BJ (cell line): Measurements from ENCODE around the gene TOGARAM2. TPM values are rescaled to one million over a fixed set of nuclear protein-coding genes. Genes with fewer than 3 reads are reported as not detected.
"Not testable (repeated sequence)": the region's sequence is repeated elsewhere in the genome, so short reads cannot be mapped to it uniquely, and the experiment has no call there.

Experiments
- CTCF ChIA-PET: fragments of 350-600 bp; formaldehyde crosslinking; extraction: SDS; loops from one replicate; lab custom pipeline; 2021; ENCODE audit warnings: antibody characterized with exemption, inconsistent platforms; lab: Yijun Ruan, JAX
- POLR2A ChIA-PET: fragments of 300-600 bp; sonication (Branson Sonifier 250); formaldehyde crosslinking; extraction: SDS; loops from one replicate; lab custom pipeline; 2021; ENCODE audit warnings: antibody characterized with exemption; lab: Charles Lee
- DNase-seq: peaks from one replicate; pipeline ENCODE4 v3.0.0-alpha.2; 2011; ENCODE audit warnings: low read depth
- H3K27me3 ChIP-seq: 2 replicates; pipeline ENCODE4 v1.6.0; 2011; ENCODE audit warnings: low read length; ENCODE audit not compliant: control insufficient read depth, insufficient read depth
- H3K36me3 ChIP-seq: 2 replicates; pipeline ENCODE4 v1.5.1; 2011; ENCODE audit warnings: low read length; ENCODE audit not compliant: control insufficient read depth, insufficient read depth
- H3K4me3 ChIP-seq: 2 replicates; pipeline ENCODE4 v1.5.1; 2011; ENCODE audit warnings: low read depth, mild to moderate bottlenecking, control low read depth, low read length
- CTCF ChIP-seq: IDR thresholded peaks from 2 replicates; pipeline ENCODE4 v1.5.1; 2011; ENCODE audit warnings: low read depth, mild to moderate bottlenecking, control low read depth, inconsistent platforms, low read length, moderate library complexity; ENCODE audit not compliant: insufficient read depth
- polyA plus RNA-seq: library from polyadenylated mRNA; depleted of rRNA; stranded (reverse); fragments of >200 nt; gene quantifications from 2 replicates; pipeline ENCODE4 v1.2.3, GENCODE V29; 2011

Gene TOGARAM2
- polyA plus RNA-seq, 1 experiment = 0.09 TPM

DNA sequence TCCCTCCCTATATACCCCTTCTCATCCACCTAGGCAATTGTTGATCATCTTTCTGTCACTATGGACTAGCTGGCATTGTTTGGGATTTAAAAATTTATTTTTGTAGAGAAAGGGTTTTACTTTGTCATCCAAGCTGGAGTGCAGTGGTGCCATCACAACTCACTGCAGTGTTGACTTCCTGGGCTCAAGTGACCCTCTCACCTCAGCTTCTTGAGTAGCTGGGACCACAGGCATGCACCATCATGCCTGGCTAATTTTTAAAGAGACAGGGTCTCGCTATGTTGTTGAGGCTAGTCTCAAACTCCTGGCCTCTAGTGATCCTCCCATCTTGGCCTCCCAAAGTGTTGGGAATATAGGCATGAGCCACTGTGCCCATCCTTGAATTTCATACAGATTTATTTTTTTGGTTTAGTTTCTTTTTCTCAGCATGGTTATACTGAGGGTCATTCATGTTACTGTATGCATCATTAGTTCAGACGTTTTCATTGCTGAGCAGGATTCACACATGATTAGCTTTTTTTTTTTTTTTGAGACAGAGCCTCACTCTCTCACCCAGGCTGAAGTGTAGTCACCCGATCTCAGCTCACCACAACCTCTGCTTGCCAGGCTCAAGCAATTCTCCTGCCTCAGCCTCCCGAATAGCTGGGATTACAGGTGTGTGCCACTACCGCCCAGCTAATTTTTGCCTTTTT, 101.9 kb downstream of the TOGARAM2 start:
- H3K36me3 ChIP-seq = no peaks in the 10 kb centered on the region
- ChIA-PET CTCF (no interaction called here), POLR2A (interaction anchor here (0.7 kb wide), 1 partner anchor 40 kb away, joined by 4 read pairs; no protein-coding TSS in a partner anchor)
- DNase-seq = no peak
- no peak overlapping the region for H3K4me3 ChIP-seq
- no peaks in the 10 kb centered on the region for H3K27me3 ChIP-seq
- no peak for TF ChIP-seq CTCF

DNA sequence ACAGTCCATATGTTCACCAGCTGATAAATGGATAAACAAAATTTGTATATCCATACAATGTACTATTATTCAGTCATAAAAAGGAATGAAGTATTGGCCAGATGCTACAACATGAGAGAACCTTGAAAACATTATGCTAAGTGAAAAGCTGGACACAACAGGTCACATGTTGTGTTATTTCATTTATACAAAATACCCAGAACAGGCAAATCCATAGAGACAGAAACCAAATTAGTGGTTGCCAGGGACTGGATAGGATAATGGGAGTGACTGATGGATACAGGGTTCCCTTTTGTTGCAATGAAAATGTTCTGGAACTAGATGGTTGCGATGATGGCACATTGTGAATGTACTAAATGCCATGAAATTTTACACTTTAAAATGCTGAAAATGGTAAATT, 103.5 kb downstream of the TOGARAM2 start:
- H3K4me3 ChIP-seq = no peak overlapping the region
- no peaks in the 10 kb centered on the region for H3K36me3 ChIP-seq
- ChIA-PET CTCF (no interaction called here), POLR2A (no interaction called here)
- no peak for DNase-seq
- H3K27me3 ChIP-seq = no peaks in the 10 kb centered on the region
- TF ChIP-seq CTCF = no peak

DNA sequence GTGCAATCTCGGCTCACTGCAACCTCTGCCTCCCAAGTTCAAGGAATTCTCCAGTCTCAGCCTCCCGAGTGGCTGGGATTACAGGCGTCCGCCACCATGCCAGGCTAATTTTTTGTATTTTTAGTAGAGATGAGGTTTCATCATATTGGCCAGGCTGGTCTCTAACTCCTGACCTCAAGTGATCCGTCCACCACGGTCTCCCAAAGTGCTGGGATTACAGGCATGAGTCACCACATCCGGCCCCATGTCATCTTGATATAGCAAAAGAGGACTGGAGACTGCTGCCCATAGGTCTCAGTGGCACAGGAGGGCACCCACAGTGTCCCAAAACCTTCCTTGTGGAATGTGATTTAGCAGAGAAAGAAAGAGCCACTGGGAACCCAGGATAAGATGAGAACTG, 109.2 kb downstream of the TOGARAM2 start:
- H3K36me3 ChIP-seq, CTCF ChIA-PET, H3K4me3 ChIP-seq, DNase-seq, POLR2A ChIA-PET, H3K27me3 ChIP-seq: not testable (repeated sequence)

- DNase-seq = no peak
- ChIA-PET CTCF (interaction anchor here (1.9 kb wide), 1 partner anchor 26 kb away, joined by 4 read pairs; no protein-coding TSS in a partner anchor), POLR2A (no interaction called here)
- no peak for TF ChIP-seq CTCF
- no peak overlapping the region for H3K4me3 ChIP-seq
- H3K36me3 ChIP-seq = no peaks in the 10 kb centered on the region
- no peaks in the 10 kb centered on the region for H3K27me3 ChIP-seq
These were observed 115.9 kb downstream of the TOGARAM2 start for GRCh38 chr2:29096969-29097368.

DNA sequence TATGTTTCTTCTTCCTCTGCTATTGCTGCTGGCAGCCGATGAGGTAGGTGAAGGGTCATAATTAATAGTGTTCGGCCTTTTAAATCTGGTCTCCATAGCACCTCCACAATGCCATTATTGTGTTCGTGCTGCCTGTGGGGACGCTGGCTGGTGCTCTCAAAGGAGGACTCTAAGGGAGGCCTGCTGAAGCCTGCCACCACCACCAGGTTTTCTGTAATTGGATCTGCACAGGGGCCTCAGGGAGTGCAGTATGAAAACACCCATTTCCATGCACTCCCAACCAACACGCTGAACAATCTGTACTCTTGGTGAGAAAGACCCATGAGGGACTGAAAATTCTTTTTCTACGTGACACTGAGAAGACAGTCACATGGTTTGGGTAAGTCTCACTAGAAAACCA, 116.5 kb downstream of the TOGARAM2 start:
- no peak for TF ChIP-seq CTCF
- CTCF ChIA-PET = interaction anchor here (1.9 kb wide), 1 partner anchor 27 kb away, joined by 4 read pairs; no protein-coding TSS in a partner anchor
- Histone ChIP-seq H3K27me3 (no peaks in the 10 kb centered on the region), H3K36me3 (no peaks in the 10 kb centered on the region), H3K4me3 (no peak overlapping the region)
- POLR2A ChIA-PET = no interaction called here
- no peak for DNase-seq

DNA sequence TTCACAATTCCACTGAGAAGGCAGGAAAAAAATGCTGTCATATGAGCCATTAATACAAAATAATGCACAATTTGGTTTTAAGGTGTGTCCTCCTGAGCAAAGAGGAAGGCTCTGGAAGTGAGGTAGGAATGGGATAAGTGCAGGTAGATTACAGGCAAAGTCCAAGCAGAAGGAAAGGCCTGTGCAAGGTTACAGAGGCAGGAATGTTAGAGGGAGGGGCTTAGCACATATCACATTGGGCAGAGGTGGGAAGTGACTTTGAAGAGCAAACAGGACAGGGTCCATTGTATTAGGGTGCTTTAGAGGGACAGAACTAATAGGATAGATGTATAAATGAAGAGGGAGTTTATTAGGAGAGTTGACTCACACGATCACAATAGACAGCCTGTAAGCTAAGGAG, 119.5 kb downstream of the TOGARAM2 start:
- POLR2A ChIA-PET = no interaction called here
- CTCF ChIA-PET = no interaction called here
- H3K27me3 ChIP-seq = no peaks in the 10 kb centered on the region
- no peak for TF ChIP-seq CTCF
- DNase-seq = no peak
- H3K36me3 ChIP-seq = no peaks in the 10 kb centered on the region
- no peak overlapping the region for H3K4me3 ChIP-seq
